ENCODE results near the gene STK36.

STK36 gene

GRCh38 chr2:218671654-218672566 is at the start of gene STK36, which contains the start of gene RNF25:
TSS of gene STK36 (plus strand) at chr2:218672086. CDS start at chr2:218672830, 744 bp downstream.
TSS of gene RNF25 (minus strand) at chr2:218672002. CDS start at chr2:218671970, 32 bp downstream.
- no peak for TF ChIP-seq Cebpa-rat (IDR thresholded peaks at IDR 0.05)
- Histone ChIP-seq H3K9me3 (no peaks in the 10 kb centered on the region), H3K9ac (peak within 1 kb of the TSS; percentile 82), H3K4me2 (peak within 1 kb of the TSS; percentile 98), H3K36me3 (peaks cover 24% of the 10 kb centered on the region), H3K4me3 (peak within 1 kb of the TSS; percentile 93), H3K27ac (peak within 1 kb of the TSS; percentile 76), H3K4me1 (peaks cover 18% of the 10 kb centered on the region), H3K27me3 (no peaks in the 10 kb centered on the region), H4K20me1 (no peaks in the 10 kb centered on the region)

GRCh38 chr2:218622606-218623365 is 49.1 kb upstream of the STK36 start:
- Histone ChIP-seq H3K9me3 (no peaks in the 10 kb centered on the region), H4K20me1 (no peaks in the 10 kb centered on the region), H3K27me3 (no peaks in the 10 kb centered on the region), H3K27ac (no peak overlapping the region), H3K36me3 (0 out of 2 replicates have a peak, but pooled peaks cover 1% of the 10 kb centered on the region), H3K9ac (no peak overlapping the region; the same call in none of the 2 replicates), H3K4me3 (no peak overlapping the region), H3K4me2 (peak overlapping the region; percentile 64), H3K4me1 (peaks cover 13% of the 10 kb centered on the region)
- no peak for TF ChIP-seq Cebpa-rat (IDR thresholded peaks at IDR 0.05)

GRCh38 chr2:218623366-218623705 is 48.5 kb upstream of the STK36 start:
- Histone ChIP-seq H3K4me3 (no peak overlapping the region), H3K4me2 (peak overlapping the region; percentile 64), H3K4me1 (peaks cover 13% of the 10 kb centered on the region), H4K20me1 (no peaks in the 10 kb centered on the region), H3K27me3 (no peaks in the 10 kb centered on the region), H3K36me3 (0 out of 2 replicates have a peak, but pooled peaks cover 6% of the 10 kb centered on the region), H3K9me3 (no peaks in the 10 kb centered on the region), H3K27ac (no peak overlapping the region), H3K9ac (no peak overlapping the region)
- no peak for TF ChIP-seq Cebpa-rat (IDR thresholded peaks at IDR 0.05)

GRCh38 chr2:218626369-218626768 is 45.5 kb upstream of the STK36 start:
- no peak for TF ChIP-seq Cebpa-rat (IDR thresholded peaks at IDR 0.05)
- H3K27me3 ChIP-seq: no peaks in the 10 kb centered on the region
- no peak overlapping the region for H3K4me3 ChIP-seq
- 0 out of 2 replicates have a peak, but pooled peaks cover 6% of the 10 kb centered on the region for H3K36me3 ChIP-seq
- H3K9me3 ChIP-seq: no peaks in the 10 kb centered on the region
- H3K9ac ChIP-seq: no peak overlapping the region
- H4K20me1 ChIP-seq: no peaks in the 10 kb centered on the region
- no peak overlapping the region for H3K4me2 ChIP-seq
- H3K27ac ChIP-seq: no peak overlapping the region
- H3K4me1 ChIP-seq: peaks cover 32% of the 10 kb centered on the region

- TF ChIP-seq Cebpa-rat (IDR thresholded peaks at IDR 0.05): no peak
- Histone ChIP-seq H3K4me3 (no peak overlapping the region), H3K9ac (no peak overlapping the region), H4K20me1 (no peaks in the 10 kb centered on the region), H3K4me1 (peaks cover 24% of the 10 kb centered on the region), H3K27ac (no peak overlapping the region), H3K9me3 (no peaks in the 10 kb centered on the region), H3K4me2 (no peak overlapping the region), H3K36me3 (peaks cover 17% of the 10 kb centered on the region), H3K27me3 (no peaks in the 10 kb centered on the region)
Observed at GRCh38 chr2:218627939-218628338, 43.9 kb upstream of the STK36 start.

- Histone ChIP-seq H4K20me1 (no peaks in the 10 kb centered on the region), H3K4me3 (no peak overlapping the region), H3K9ac (no peak overlapping the region), H3K9me3 (no peaks in the 10 kb centered on the region), H3K4me2 (no peak overlapping the region), H3K4me1 (peaks cover 20% of the 10 kb centered on the region), H3K36me3 (peaks cover 56% of the 10 kb centered on the region), H3K27me3 (no peaks in the 10 kb centered on the region), H3K27ac (no peak overlapping the region)
- TF ChIP-seq Cebpa-rat (IDR thresholded peaks at IDR 0.05): no peak
Observed at GRCh38 chr2:218631837-218632236, 40.0 kb upstream of the STK36 start.

- peaks cover 88% of the 10 kb centered on the region for H3K36me3 ChIP-seq
Observed at GRCh38 chr2:218635719-218636118, 36.2 kb upstream of the STK36 start.

GRCh38 chr2:218638372-218638771 is 33.5 kb upstream of the STK36 start:
- TF ChIP-seq Cebpa-rat (IDR thresholded peaks at IDR 0.05): no peak
- Histone ChIP-seq H4K20me1 (peaks cover 26% of the 10 kb centered on the region), H3K9me3 (no peaks in the 10 kb centered on the region), H3K4me1 (no peaks in the 10 kb centered on the region), H3K27ac (no peak overlapping the region), H3K4me2 (no peak overlapping the region), H3K9ac (no peak overlapping the region), H3K4me3 (no peak overlapping the region), H3K36me3 (peaks cover 99% of the 10 kb centered on the region), H3K27me3 (no peaks in the 10 kb centered on the region)

More at GRCh38 chr2:218635719-218636118, 36.2 kb upstream of the STK36 start:
- peaks cover 6% of the 10 kb centered on the region for H3K4me1 ChIP-seq
- TF ChIP-seq Cebpa-rat (IDR thresholded peaks at IDR 0.05): no peak
- H3K9me3 ChIP-seq: no peaks in the 10 kb centered on the region
- H3K9ac ChIP-seq: no peak overlapping the region
- H3K4me3 ChIP-seq: no peak overlapping the region
- no peak overlapping the region for H3K27ac ChIP-seq
- 0 out of 2 replicates have a peak, but pooled peaks cover 9% of the 10 kb centered on the region for H4K20me1 ChIP-seq
- no peaks in the 10 kb centered on the region for H3K27me3 ChIP-seq
- no peak overlapping the region for H3K4me2 ChIP-seq

GRCh38 chr2:218642121-218642656 is 29.7 kb upstream of the STK36 start:
- Histone ChIP-seq H3K4me2 (no peak overlapping the region), H3K27ac (no peak overlapping the region), H3K4me1 (no peaks in the 10 kb centered on the region), H3K36me3 (peaks cover 99% of the 10 kb centered on the region), H3K9me3 (no peaks in the 10 kb centered on the region), H4K20me1 (peaks cover 52% of the 10 kb centered on the region), H3K9ac (no peak overlapping the region), H3K4me3 (no peak overlapping the region), H3K27me3 (no peaks in the 10 kb centered on the region)
- TF ChIP-seq Cebpa-rat (IDR thresholded peaks at IDR 0.05): no peak

All from BLaER1 (cell line).